IMR-90 (cell line): Measurements from ENCODE around the gene STK10. TPM values are rescaled to one million over a fixed set of nuclear protein-coding genes. Genes with fewer than 3 reads are reported as not detected.

ENCODE experiments used
- ATAC-seq: fragments of 200-7000 bp; cut with Tn5 transposase; 2 replicates; pipeline ENCODE4 v1.9.1; 2020; ENCODE audit warnings: low read depth, mild to moderate bottlenecking, moderate library complexity
- BruUV-seq: library from RNA; stranded (reverse); fragments of 400-500 nt; replicated peaks from 2 replicates; lab custom pipeline; 2021; lab: Mats Ljungman, UMichigan
- CTCF ChIA-PET: fragments of 300-600 bp; formaldehyde crosslinking; extraction: SDS; loops from one replicate; lab custom pipeline; 2021; ENCODE audit warnings: antibody characterized with exemption; lab: Yijun Ruan, JAX
- POLR2A ChIA-PET: fragments of 300-600 bp; sonication (Branson Sonifier 250); formaldehyde crosslinking; loops from one replicate; lab custom pipeline; 2022; ENCODE audit warnings: antibody characterized with exemption; ENCODE audit not compliant: unreplicated experiment; lab: Charles Lee
- DNase-seq: peaks from one replicate; pipeline ENCODE4 v3.0.0; 2013
- H2AFZ ChIP-seq: replicated peaks from 2 replicates; pipeline ENCODE3; 2013; ENCODE audit warnings: low read length, mild to moderate bottlenecking; ENCODE audit not compliant: poor library complexity
- H2AK5ac ChIP-seq: 2 replicates; pipeline ENCODE4 v1.6.1; 2013; ENCODE audit warnings: low read depth, low read length, inconsistent platforms
- H2AK9ac ChIP-seq: replicated peaks from 2 replicates; pipeline ENCODE3; 2013; ENCODE audit warnings: mild to moderate bottlenecking, low read depth, low read length, moderate library complexity; ENCODE audit not compliant: poor library complexity
- H2BK120ac ChIP-seq: 2 replicates; pipeline ENCODE4 v1.6.1; 2013; ENCODE audit warnings: low read depth, low read length, inconsistent platforms
- H2BK15ac ChIP-seq: 3 replicates; pipeline ENCODE4 v1.6.1; 2013; ENCODE audit warnings: low read depth, low read length, inconsistent platforms
- H2BK20ac ChIP-seq: 2 replicates; pipeline ENCODE4 v1.6.1; 2013; ENCODE audit warnings: low read depth, mild to moderate bottlenecking, inconsistent platforms, low read length, moderate library complexity
- H2BK5ac ChIP-seq: 2 replicates; pipeline ENCODE4 v1.6.1; 2013; ENCODE audit warnings: mild to moderate bottlenecking, low read depth, low read length, inconsistent platforms; ENCODE audit not compliant: poor library complexity, severe bottlenecking
- H3K14ac ChIP-seq: replicated peaks from 2 replicates; pipeline ENCODE4 v1.6.1; 2013; ENCODE audit warnings: low read depth, low read length, inconsistent platforms
- H3K18ac ChIP-seq: 2 replicates; pipeline ENCODE4 v1.6.1; 2013; ENCODE audit warnings: low read depth, low read length, control low read depth
- H3K23ac ChIP-seq: 2 replicates; pipeline ENCODE4 v1.6.1; 2013; ENCODE audit warnings: low read depth, low read length, inconsistent platforms
- H3K27ac ChIP-seq: 2 replicates; pipeline ENCODE4 v1.5.1; 2013; ENCODE audit warnings: mild to moderate bottlenecking, control low read depth, low read length; ENCODE audit not compliant: insufficient read depth
- H3K27me3 ChIP-seq: 2 replicates; pipeline ENCODE4 v1.6.1; 2013; ENCODE audit warnings: low read length; ENCODE audit not compliant: control insufficient read depth, insufficient read depth
- H3K36me3 ChIP-seq: 2 replicates; pipeline ENCODE4 v1.6.1; 2013; ENCODE audit warnings: low read length, mixed read lengths; ENCODE audit not compliant: control insufficient read depth, insufficient read depth
- H3K4ac ChIP-seq: 2 replicates; pipeline ENCODE4 v1.6.1; 2013; ENCODE audit warnings: low read depth, low read length, inconsistent platforms
- H3K4me1 ChIP-seq: 2 replicates; pipeline ENCODE4 v1.6.1; 2013; ENCODE audit warnings: low read length, mixed read lengths; ENCODE audit not compliant: control insufficient read depth, insufficient read depth
- H3K4me2 ChIP-seq: 2 replicates; pipeline ENCODE4 v1.6.1; 2013; ENCODE audit warnings: low read depth, mild to moderate bottlenecking, control low read depth, low read length, moderate library complexity
- H3K4me3 ChIP-seq: 2 replicates; pipeline ENCODE4 v1.5.1; 2013; ENCODE audit warnings: low read depth, mild to moderate bottlenecking, control low read depth, low read length, moderate library complexity; ENCODE audit not compliant: insufficient read depth
- H3K56ac ChIP-seq: 2 replicates; pipeline ENCODE4 v1.6.1; 2013; ENCODE audit warnings: low read length, inconsistent platforms; ENCODE audit not compliant: insufficient read depth; ENCODE audit errors: extremely low read depth
- H3K79me1 ChIP-seq, 2 experiments: 2 replicates each; pipeline ENCODE4 v1.6.1; 2013; ENCODE audit warnings: low read length in 2 of 2, inconsistent platforms in 1 of 2, low read depth in 1 of 2
- H3K9ac ChIP-seq: 2 replicates; pipeline ENCODE4 v1.6.1; 2013; ENCODE audit warnings: low read depth, low read length, control low read depth
- H3K9me1 ChIP-seq: 2 replicates; pipeline ENCODE4 v1.6.1; 2013; ENCODE audit warnings: low read length, inconsistent platforms; ENCODE audit not compliant: insufficient read depth
- H3K9me3 ChIP-seq: 2 replicates; pipeline ENCODE4 v1.6.1; 2013; ENCODE audit warnings: low read length; ENCODE audit not compliant: control insufficient read depth, insufficient read depth
- H4K20me1 ChIP-seq: 2 replicates; pipeline ENCODE4 v1.6.1; 2013; ENCODE audit warnings: low read length, inconsistent platforms; ENCODE audit not compliant: insufficient read depth
- H4K5ac ChIP-seq: 2 replicates; pipeline ENCODE4 v1.6.1; 2013; ENCODE audit warnings: mild to moderate bottlenecking, low read depth, low read length, control low read depth
- H4K8ac ChIP-seq, 2 experiments: 2 replicates each; pipeline ENCODE4 v1.6.1; 2013; ENCODE audit warnings: low read depth in 2 of 2, low read length in 2 of 2, control low read depth in 1 of 2, inconsistent platforms in 1 of 2
- H4K91ac ChIP-seq: 2 replicates; pipeline ENCODE4 v1.6.1; 2013; ENCODE audit warnings: low read depth, low read length, inconsistent platforms; ENCODE audit not compliant: insufficient read depth
- BHLHE40 ChIP-seq: fragments of 150-350 bp; IDR thresholded peaks from 2 replicates; pipeline ENCODE4 v1.6.1; 2016; ENCODE audit warnings: mild to moderate bottlenecking, low read depth, low read length
- FOS ChIP-seq: fragments of 150-350 bp; IDR thresholded peaks from 2 replicates; pipeline ENCODE4 v1.6.1; 2016; ENCODE audit warnings: low read depth, low read length
- MAZ ChIP-seq: IDR thresholded peaks from 2 replicates; pipeline ENCODE4 v1.6.1; 2012; ENCODE audit warnings: low read depth, mild to moderate bottlenecking, low read length, improper control_type of control experiment, moderate library complexity, borderline replicate concordance
- MXI1 ChIP-seq: IDR thresholded peaks from 2 replicates; pipeline ENCODE4 v1.6.1; 2012; ENCODE audit warnings: low read depth, mild to moderate bottlenecking, low read length, moderate library complexity, borderline replicate concordance
- POLR2A ChIP-seq: IDR thresholded peaks from 2 replicates; pipeline ENCODE4 v1.6.1; 2012; ENCODE audit warnings: mild to moderate bottlenecking, low read depth, low read length
- RCOR1 ChIP-seq: IDR thresholded peaks from 2 replicates; pipeline ENCODE4 v1.6.1; 2012; ENCODE audit warnings: mild to moderate bottlenecking, low read length, improper control_type of control experiment; ENCODE audit not compliant: insufficient replicate concordance
- whole genome bisulfite sequencing, 2 experiments: methylation state at CpG; one replicate each; pipeline versions ENCODE4 v1.1.5 to v1.1.7; 2013; ENCODE audit warnings: missing lambda C conversion rate in 2 of 2; ENCODE audit not compliant: insufficient read length in 1 of 2; ENCODE audit errors: extremely low coverage in 2 of 2; 5-methylcytosine and 5-hydroxymethylcytosine counted together
- dilution Hi-C: fragments of 300-500 bp; cut with HindIII; formaldehyde crosslinking; loops from one replicate; pipeline ENCODE4 v1.14.3; 2018; ENCODE audit warnings: low sequenced_read_pairs; ENCODE audit not compliant: unreplicated experiment
- in situ Hi-C: fragments of 300-500 bp; cut with MboI; formaldehyde crosslinking; loops from 3 replicates; pipeline ENCODE4 v1.14.3; 2019; ENCODE audit warnings: low sequenced_read_pairs, inconsistent platforms, mixed read lengths
- intact Hi-C: fragments of 100-400 bp; cut with micrococcal nuclease; formaldehyde crosslinking; loops from 2 replicates; pipeline ENCODE4 v1.10.0; 2022
- polyA plus RNA-seq, 3 experiments: library from polyadenylated mRNA; depleted of rRNA; stranded (reverse); fragments of >200 nt; gene quantifications; 2 replicates each; pipeline ENCODE4 v1.2.3, GENCODE V29; 2012; ENCODE audit warnings: low replicate concordance in 1 of 3
- total RNA-seq: library from RNA; depleted of rRNA; stranded (reverse); fragments of >200 nt; gene quantifications from 2 replicates; pipeline ENCODE4 v1.2.3, GENCODE V29; 2012

STK10 gene
- total and polyA plus RNA-seq, 2 of the 4 experiments (the other 2 are of a cell fraction): 15.4 to 18.5 TPM

DNA sequence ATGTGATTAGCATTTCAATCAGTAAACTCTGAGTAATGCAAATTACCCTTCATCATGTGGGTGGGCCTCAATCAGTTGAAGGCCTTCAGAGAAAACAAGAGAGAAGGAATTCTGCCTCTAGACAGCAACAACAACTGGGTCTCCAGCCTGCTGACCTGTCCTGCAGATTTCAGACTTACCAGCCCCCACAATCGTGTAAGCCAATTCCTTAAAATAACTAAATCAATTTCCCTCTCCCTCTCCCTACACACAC, 139.9 kb downstream of the STK10 start:
- Histone ChIP-seq H3K27me3 (no peaks in the 10 kb centered on the region), H3K27ac (no peak overlapping the region), H3K79me1 (peaks cover 0 to 3% of the 10 kb centered on the region in 2 experiments; a peak in 2 of 4 replicates), H3K36me3 (peaks cover 46% of the 10 kb centered on the region), H3K9me3 (no peaks in the 10 kb centered on the region), H4K8ac (no peak overlapping the region), H2BK5ac (no peak overlapping the region), H3K4ac (no peak overlapping the region), H2AK9ac (no peak overlapping the region), H3K14ac (no peak overlapping the region), H3K4me2 (no peak overlapping the region), H2BK15ac (no peak overlapping the region), H3K4me3 (no peak overlapping the region), H2AK5ac (no peak overlapping the region), H3K9me1 (peaks cover 4% of the 10 kb centered on the region; the same call in 1 of the 2 replicates), H3K4me1 (no peaks in the 10 kb centered on the region), H4K20me1 (no peaks in the 10 kb centered on the region), H4K91ac (no peak overlapping the region), H3K9ac (no peak overlapping the region), H4K5ac (no peak overlapping the region), H3K18ac (no peak overlapping the region), H2AFZ (no peak overlapping the region), H2BK120ac (no peak overlapping the region), H2BK20ac (no peak overlapping the region), H3K56ac (no peak overlapping the region), H3K23ac (no peak overlapping the region)
- no peak for TF ChIP-seq BHLHE40
- no peak for TF ChIP-seq RCOR1
- TF ChIP-seq FOS: no peak
- no peak for TF ChIP-seq MAZ
- TF ChIP-seq MXI1: no peak
- TF ChIP-seq POLR2A: no peak
- no CpG with 5 or more reads among the region's 1 CpG for WGBS, 2 experiments
- intact Hi-C loops: no loop called here
- ATAC-seq (no peak), DNase-seq (no peak)
- in situ Hi-C loops: loop anchor here (10.0 to 25.0 kb wide), 3 partner anchors 133 to 633 kb away; partner anchors contain the start of gene FGF18
- POLR2A ChIA-PET: no interaction called here
- no TSS peak for BruUV-seq
- CTCF ChIA-PET: no interaction called here
- dilution Hi-C loops: no loop called here
